K562 (cell line): ENCODE data around the gene EFCAB8. TPM values are rescaled to one million over a fixed set of nuclear protein-coding genes. Genes with fewer than 3 reads are reported as not detected.

Experiments
- ATAC-seq: fragments of 200-7000 bp; cut with Tn5 transposase; 3 replicates; pipeline ENCODE4 v1.9.1; 2020; ENCODE audit warnings: moderate library complexity
- BruUV-seq: library from RNA; stranded (reverse); fragments of 400-500 nt; replicated peaks from 2 replicates; lab custom pipeline; 2021; lab: Mats Ljungman, UMichigan
- CTCF ChIA-PET: fragments of 300-600 bp; formaldehyde crosslinking; extraction: SDS; loops from one replicate; lab custom pipeline; 2021; ENCODE audit warnings: low intra/inter-chr PET ratio; lab: Yijun Ruan, JAX
- POLR2A ChIA-PET: fragments of 300-600, 350-650 bp; sonication (Branson Sonifier 250); formaldehyde crosslinking; extraction: SDS; loops from one replicate; lab custom pipeline; 2021; ENCODE audit warnings: antibody characterized with exemption, inconsistent platforms; lab: Yijun Ruan, JAX
- DNase-seq, 4 experiments: peaks; one replicate each; pipeline versions ENCODE4 v3.0.0 to v3.0.0-alpha.2; 2011 to 2018; ENCODE audit warnings: low spot score in 3 of 4, mixed read lengths in 3 of 4; ENCODE audit errors: extremely low read depth in 1 of 4
- FAIRE-seq: peaks from 2 replicates; lab custom pipeline; 2011; peaks lifted over from hg19 to GRCh38; lab: Jason Lieb, UNC
- H2AFZ ChIP-seq: 2 replicates; pipeline ENCODE4 v1.6.0; 2011; ENCODE audit warnings: low read depth, low read length, control low read depth, inconsistent platforms
- H3K27ac ChIP-seq: fragments of 200-600 bp; 3 replicates; pipeline ENCODE4 v1.8.0; 2011; ENCODE audit warnings: low read depth, mild to moderate bottlenecking, control low read depth, inconsistent platforms, low read length, moderate library complexity, mixed read lengths; ENCODE audit errors: extremely low read depth
- H3K27me3 ChIP-seq, 2 experiments: fragments of 300-600 bp in 1 of 2; 2 replicates in 1 of 2; 3 replicates in 1 of 2; pipeline versions ENCODE4 v1.6.0 to v1.8.0; 2011; ENCODE audit warnings: inconsistent platforms in 2 of 2, low read length in 2 of 2, mild to moderate bottlenecking in 1 of 2, mixed read lengths in 1 of 2, moderate library complexity in 1 of 2; ENCODE audit not compliant: control insufficient read depth in 2 of 2, insufficient read depth in 2 of 2
- H3K36me3 ChIP-seq: fragments of 300-600 bp; 3 replicates; pipeline ENCODE4 v1.8.0; 2011; ENCODE audit warnings: mild to moderate bottlenecking, low read length, inconsistent platforms; ENCODE audit not compliant: control insufficient read depth, insufficient read depth
- H3K4me1 ChIP-seq, 2 experiments: fragments of 200-600 bp in 1 of 2; replicated peaks in 1 of 2; 2 replicates in 1 of 2; 3 replicates in 1 of 2; pipeline versions ENCODE4 v1.5.1 to v1.8.0; 2011; ENCODE audit warnings: inconsistent platforms in 2 of 2, low read length in 2 of 2, mild to moderate bottlenecking in 1 of 2, mixed read lengths in 1 of 2, moderate library complexity in 1 of 2; ENCODE audit not compliant: control insufficient read depth in 2 of 2, insufficient read depth in 2 of 2
- H3K4me2 ChIP-seq: 2 replicates; pipeline ENCODE4 v1.6.1; 2011; ENCODE audit warnings: low read length, control low read depth, inconsistent platforms, mixed read lengths; ENCODE audit not compliant: insufficient read depth
- H3K4me3 ChIP-seq: fragments of 200-600 bp; sonication (generic), shearing (Covaris generic); 2 replicates; pipeline ENCODE4 v1.5.1; 2016; ENCODE audit warnings: control low read depth, inconsistent platforms
- H3K79me2 ChIP-seq: fragments of 200-600 bp; 3 replicates; pipeline ENCODE4 v1.8.0; 2011; ENCODE audit warnings: low read length, inconsistent platforms; ENCODE audit not compliant: control insufficient read depth, insufficient read depth
- H3K9ac ChIP-seq, 2 experiments: 2 replicates each; pipeline versions ENCODE4 v1.6.0 to v1.6.1; 2011; ENCODE audit warnings: low read depth in 2 of 2, low read length in 2 of 2, control low read depth in 1 of 2, inconsistent platforms in 1 of 2, mild to moderate bottlenecking in 1 of 2, mixed read lengths in 1 of 2; ENCODE audit not compliant: insufficient read depth in 1 of 2
- H3K9me1 ChIP-seq: one replicate; pipeline ENCODE4 v1.6.0; 2011; ENCODE audit warnings: inconsistent platforms, mild to moderate bottlenecking, low read length, moderate library complexity; ENCODE audit not compliant: control insufficient read depth, insufficient read depth
- H3K9me3 ChIP-seq: replicated peaks from 2 replicates; pipeline ENCODE4 v1.5.1; 2011; ENCODE audit warnings: low read depth, low read length, inconsistent platforms; ENCODE audit not compliant: control insufficient read depth, insufficient read depth
- H4K20me1 ChIP-seq: replicated peaks from 2 replicates; pipeline ENCODE4 v1.6.1; 2011; ENCODE audit warnings: low read length, inconsistent platforms, mixed read lengths; ENCODE audit not compliant: control insufficient read depth, insufficient read depth
- E2F3 ChIP-seq: fragments of 250-450 bp; sonication (Bioruptor Pico); IDR thresholded peaks from 2 replicates; pipeline ENCODE4 v1.4.0; 2020; ENCODE audit warnings: mild to moderate bottlenecking
- ETV5 ChIP-seq: sonication (generic); formaldehyde crosslinking; IDR thresholded peaks from 2 replicates; pipeline ENCODE4 v1.4.0; 2020; ENCODE audit warnings: low read depth, mild to moderate bottlenecking, missing genetic modification reagents
- FOS ChIP-seq: IDR thresholded peaks from 3 replicates; pipeline ENCODE4 v1.6.1; 2011; ENCODE audit not compliant: insufficient read length; ENCODE audit errors: extremely low read depth
- FOXJ2 ChIP-seq: fragments of 200-800 bp; sonication (Bioruptor generic); IDR thresholded peaks from 2 replicates; pipeline ENCODE4 v1.6.1; 2016; ENCODE audit warnings: missing genetic modification characterization, missing compliant biosample characterization
- FOXP4 ChIP-seq: sonication (generic); formaldehyde crosslinking; IDR thresholded peaks from 2 replicates; pipeline ENCODE4 v1.8.0; 2022; ENCODE audit warnings: mild to moderate bottlenecking, missing genetic modification reagents, borderline replicate concordance
- KLF1 ChIP-seq: fragments of 450-650 bp; IDR thresholded peaks from 2 replicates; pipeline ENCODE4 v1.6.1; 2016; ENCODE audit warnings: missing genetic modification characterization, missing compliant biosample characterization
- MBD1 ChIP-seq: fragments of 250-450 bp; sonication (Bioruptor Pico); IDR thresholded peaks from 2 replicates; pipeline ENCODE4 v1.8.0; 2022; ENCODE audit warnings: inconsistent platforms
- MTA2 ChIP-seq: fragments of 450-650 bp; IDR thresholded peaks from 2 replicates; pipeline ENCODE4 v1.6.1; 2016; ENCODE audit warnings: low read depth
- NELFE ChIP-seq: IDR thresholded peaks from 2 replicates; pipeline ENCODE4 v1.6.1; 2011; ENCODE audit warnings: mild to moderate bottlenecking; ENCODE audit not compliant: insufficient read depth, insufficient read length
- SREBF1 ChIP-seq: fragments of 150-350 bp; IDR thresholded peaks from 2 replicates; pipeline ENCODE4 v1.6.1; 2014; ENCODE audit warnings: antibody characterized with exemption, low read depth, low read length, borderline replicate concordance
- STAG1 ChIP-seq: sonication (generic); formaldehyde crosslinking; IDR thresholded peaks from 2 replicates; pipeline ENCODE4 v1.5.0; 2020; ENCODE audit warnings: missing genetic modification reagents, borderline replicate concordance
- SUPT5H ChIP-seq: fragments of 450-650 bp; IDR thresholded peaks from 2 replicates; pipeline ENCODE4 v1.6.1; 2016
- TAF9B ChIP-seq: fragments of 450-650 bp; IDR thresholded peaks from 2 replicates; pipeline ENCODE4 v1.6.1; 2018; ENCODE audit warnings: mild to moderate bottlenecking; ENCODE audit not compliant: partially characterized antibody
- USF2 ChIP-seq: sonication (generic); formaldehyde crosslinking; IDR thresholded peaks from 2 replicates; pipeline ENCODE4 v1.5.0; 2020; ENCODE audit warnings: missing genetic modification reagents
- ZKSCAN1 ChIP-seq: fragments of 150-350 bp; IDR thresholded peaks from 2 replicates; pipeline ENCODE4 v1.6.1; 2016; ENCODE audit warnings: low read depth, low read length
- ZNF324 ChIP-seq: fragments of 250-450 bp; sonication (Bioruptor Pico); IDR thresholded peaks from 2 replicates; pipeline ENCODE4 v1.4.0; 2020; ENCODE audit warnings: mild to moderate bottlenecking
- ZNF347 ChIP-seq: fragments of 450-650 bp; formaldehyde crosslinking; IDR thresholded peaks from 2 replicates; pipeline ENCODE4 v1.4.0; 2020; ENCODE audit warnings: low read depth, mild to moderate bottlenecking, moderate library complexity
- ZNF551 ChIP-seq: fragments of 250-450 bp; sonication (Bioruptor Pico); IDR thresholded peaks from 2 replicates; pipeline ENCODE4 v1.5.0; 2021; ENCODE audit warnings: mild to moderate bottlenecking, moderate library complexity
- ZNF830 ChIP-seq: fragments of 250-450 bp; sonication (Bioruptor Pico); IDR thresholded peaks from 2 replicates; pipeline ENCODE4 v1.5.0; 2021; ENCODE audit warnings: mild to moderate bottlenecking
- WGBS: fragments of 100-300 bp; shearing (Covaris generic); methylation state at CpG from one replicate; pipeline ENCODE4 v1.1.6; 2016; ENCODE audit warnings: low coverage, mixed read lengths; ENCODE audit not compliant: insufficient coverage; ENCODE audit errors: missing lambda C conversion rate; 5-methylcytosine and 5-hydroxymethylcytosine counted together
- in situ Hi-C: fragments of 300-500 bp; cut with MboI; formaldehyde crosslinking; loops from 4 replicates; pipeline ENCODE4 v1.15.0; 2018; ENCODE audit warnings: inconsistent platforms, mixed read lengths
- intact Hi-C: fragments of 100-400 bp; cut with micrococcal nuclease; formaldehyde crosslinking; loops from 2 replicates; pipeline ENCODE4 v1.14.2; 2022
- polyA plus RNA-seq, 8 experiments: library from polyadenylated mRNA; depleted of rRNA in 4 of 8; stranded (reverse) in 5 of 8; unstranded in 3 of 8; fragments of >200 nt; fragmentation: Nextera tagmentation in 2 of 8; fragmentation: Illumina TruSeq in 1 of 8; extraction: Ambion mirVana in 2 of 8; extraction: Trizol in 1 of 8; gene quantifications; 2 replicates each; pipeline versions ENCODE4 v1.2.1 to v1.2.3, GENCODE V29; 2011 to 2014; ENCODE audit warnings: inconsistent platforms in 1 of 8, missing spikeins in 1 of 8
- total RNA-seq, 7 experiments: library from RNA; depleted of rRNA in 6 of 7; stranded (reverse); fragments of >200 nt in 6 of 7; fragmentation: Illumina TruSeq in 2 of 7; extraction: Trizol in 2 of 7; gene quantifications; 2 replicates each; pipeline versions ENCODE4 v1.2.1 to v1.2.3, GENCODE V29; 2011 to 2021; ENCODE audit warnings: low replicate concordance in 1 of 7

EFCAB8 gene
- total and polyA plus RNA-seq, 9 of the 15 experiments (the other 6 are each of a cell fraction or from before 2014, with no cell fraction given): 0.03 to 0.18 (median 0.11) TPM; not detected in 6

- Histone ChIP-seq H3K27ac (peak overlapping the region; percentile 95), H3K9ac (peak overlapping the region; percentile 91 to 99), H2AFZ (peak overlapping the region; percentile 75), H3K27me3 (no peaks in the 10 kb centered on the region), H3K9me1 (peaks cover 4% of the 10 kb centered on the region), H3K79me2 (peaks cover 53% of the 10 kb centered on the region), H3K4me2 (peak overlapping the region; percentile 96), H4K20me1 (peaks cover 39% of the 10 kb centered on the region), H3K9me3 (no peaks in the 10 kb centered on the region), H3K36me3 (peaks cover 28% of the 10 kb centered on the region), H3K4me3 (peak overlapping the region; percentile 91), H3K4me1 (peaks cover 26 to 29% of the 10 kb centered on the region in 2 experiments)
- DNase-seq: peak; percentile 83 to 92 (median 87)
- BruUV-seq: TSS peak; percentile 64
- ChIA-PET POLR2A (interaction anchor here (0.6 to 4.0 kb wide), 18 partner anchors 8 to 774 kb away, joined by 3 to 38 read pairs (median 4); no protein-coding TSS in a partner anchor), CTCF (no interaction called here)
- intact Hi-C loops (no loop called here), in situ Hi-C loops (no loop called here)
- ATAC-seq: peak; percentile 91
- FAIRE-seq: no peak
- 0% methylated on average over 28 of the region's 58 CpGs for WGBS
- TF ChIP-seq TAF9B (no peak), FOS (no peak), MTA2 (no peak), FOXJ2 (no peak), SREBF1 (no peak), ZKSCAN1 (no peak), KLF1 (tag) (no peak), ZNF347 (CRISPR knock-in tag) (no peak), NELFE (no peak), USF2 (CRISPR knock-in tag) (no peak), ZNF551 (CRISPR knock-in tag) (no peak), STAG1 (CRISPR knock-in tag) (peak; percentile 33; the same call in 1 of the 2 replicates), ETV5 (CRISPR knock-in tag) (peak; percentile 69; the same call in 1 of the 2 replicates), SUPT5H (peak; percentile 56), ZNF324 (CRISPR knock-in tag) (no peak), ZNF830 (no peak), E2F3 (CRISPR knock-in tag) (no peak), MBD1 (CRISPR knock-in tag) (no peak), FOXP4 (CRISPR knock-in tag) (no peak)
Observed at GRCh38 chr20:32819992-32820697, 38.6 kb upstream of the EFCAB8 start.
